Effector memory CD8-positive, alpha-beta T cell (primary cell): ENCODE data around the gene PPDPF.
A peak's percentile ranks its signal among the peaks of the same experiment; 100 is the strongest.

ENCODE experiments used
- ATAC-seq: fragments of 150-1000 bp; cut with Tn5 transposase; replicated peaks from 2 replicates; pipeline ENCODE4 v1.10.0; 2021; ENCODE audit warnings: mild to moderate bottlenecking, moderate library complexity
- DNase-seq, 3 experiments: peaks; one replicate each; pipeline ENCODE4 v3.0.0; 2021
- H3K27ac Mint-ChIP-seq, 2 donors: one replicate each; pipeline ENCODE4 v1.8.0; 2022; ENCODE audit warnings: mild to moderate bottlenecking in 2 of 2, mixed read lengths in 2 of 2, moderate library complexity in 2 of 2
- H3K27me3 Mint-ChIP-seq, 2 donors: one replicate each; pipeline ENCODE4 v1.8.0; 2022; ENCODE audit warnings: mixed read lengths in 2 of 2
- H3K36me3 Mint-ChIP-seq: one replicate; pipeline ENCODE4 v1.8.0; 2022; ENCODE audit warnings: mild to moderate bottlenecking, moderate library complexity, mixed read lengths; ENCODE audit not compliant: insufficient read depth
- H3K4me1 Mint-ChIP-seq, 2 donors: one replicate each; pipeline ENCODE4 v1.8.0; 2022; ENCODE audit warnings: low read depth in 2 of 2, mixed read lengths in 2 of 2
- H3K4me3 Mint-ChIP-seq, 2 donors: one replicate each; pipeline ENCODE4 v1.8.0; 2022; ENCODE audit warnings: mild to moderate bottlenecking in 2 of 2, mixed read lengths in 2 of 2, moderate library complexity in 2 of 2
- H3K9me3 Mint-ChIP-seq, 2 donors: one replicate each; pipeline ENCODE4 v1.8.0; 2022; ENCODE audit warnings: mixed read lengths in 2 of 2

Gene PPDPF

DNA sequence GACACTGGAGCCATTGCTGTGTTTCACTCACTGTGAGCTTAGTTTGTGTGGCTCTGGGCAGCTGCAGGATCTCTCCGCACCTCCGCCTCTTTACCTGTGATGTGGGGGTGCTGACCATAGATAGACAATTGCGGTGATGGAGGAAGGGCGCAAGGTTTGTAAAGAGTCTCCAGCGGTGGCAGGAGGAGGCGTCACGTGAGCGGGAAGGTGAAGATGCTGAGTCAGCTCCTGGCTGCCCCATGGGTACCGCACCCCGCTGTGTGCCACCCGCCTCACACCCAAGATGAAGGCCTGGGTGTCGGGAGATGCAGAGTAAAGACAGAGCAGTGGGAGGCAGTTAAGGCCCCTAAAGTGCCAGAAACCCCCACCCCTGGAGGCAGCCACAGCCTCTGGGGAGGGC, 39.1 kb upstream of the PPDPF start:
- H3K4me3 Mint-ChIP-seq, result no peak overlapping the region
- peak overlapping the region in 1 of 2 donors; percentile 53 for H3K27ac Mint-ChIP-seq
- ATAC-seq (no peak), DNase-seq (no peak)
- peaks cover 3% of the 10 kb centered on the region for H3K36me3 Mint-ChIP-seq
- peaks cover 3 to 4% of the 10 kb centered on the region in 2 donors for H3K4me1 Mint-ChIP-seq
- no peaks in the 10 kb centered on the region for H3K9me3 Mint-ChIP-seq
- H3K27me3 Mint-ChIP-seq, result peaks cover 51 to 81% of the 10 kb centered on the region in 2 donors

DNA sequence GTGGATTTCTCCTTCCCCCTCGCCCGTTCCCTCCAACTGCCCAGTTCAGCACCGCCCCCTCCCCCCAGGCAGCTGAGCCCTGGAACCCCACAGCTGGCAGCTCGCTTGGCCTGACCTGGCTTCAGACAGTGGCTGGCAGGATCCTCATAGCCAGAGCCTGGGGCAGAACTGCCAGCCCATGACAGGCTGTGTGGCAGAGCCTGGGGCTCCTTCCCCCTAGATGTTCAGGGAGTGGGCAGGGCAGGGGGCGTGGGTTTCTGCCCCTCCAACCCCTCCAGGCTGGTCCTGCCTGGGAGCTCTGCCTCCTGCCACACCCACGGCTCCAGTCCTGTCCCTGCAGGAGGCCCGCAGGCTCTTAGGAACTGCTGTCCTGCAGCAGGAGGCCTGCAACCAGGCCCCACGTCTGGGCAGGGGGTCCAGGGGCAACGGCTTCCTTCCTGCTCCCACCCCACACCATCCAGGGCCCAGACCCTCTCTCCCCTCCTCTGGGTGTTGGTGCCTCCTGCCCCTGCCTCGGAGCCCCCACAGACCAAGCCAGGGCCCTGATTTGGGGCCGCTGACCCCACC, 38.5 kb upstream of the PPDPF start:
- peaks cover 3% of the 10 kb centered on the region for H3K36me3 Mint-ChIP-seq
- peak overlapping the region in 1 of 2 donors; percentile 53 for H3K27ac Mint-ChIP-seq
- DNase-seq (no peak), ATAC-seq (no peak)
- no peak overlapping the region for H3K4me3 Mint-ChIP-seq
- H3K27me3 Mint-ChIP-seq, result peaks cover 46 to 77% of the 10 kb centered on the region in 2 donors
- peaks cover 3 to 4% of the 10 kb centered on the region in 2 donors for H3K4me1 Mint-ChIP-seq
- no peaks in the 10 kb centered on the region for H3K9me3 Mint-ChIP-seq

DNA sequence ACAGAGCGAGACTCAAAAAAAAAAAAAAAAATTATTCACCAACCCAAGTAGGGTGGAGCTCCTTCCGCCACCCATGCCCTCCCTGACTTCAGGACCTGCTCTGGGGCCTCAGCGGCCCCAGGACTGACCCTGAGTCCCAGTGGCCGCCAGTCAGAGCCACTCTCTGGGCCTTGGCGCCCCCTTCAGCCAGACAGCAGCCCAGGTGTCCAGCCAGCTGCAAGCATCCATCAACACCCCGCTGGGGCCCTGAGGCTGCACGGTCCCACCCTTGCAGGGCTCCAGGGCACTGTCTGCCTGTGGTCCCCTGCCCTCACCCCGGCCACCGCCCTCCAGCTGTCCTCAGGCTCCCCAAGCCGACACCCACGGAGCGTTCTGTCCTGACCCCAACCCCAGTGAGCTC, 36.7 kb upstream of the PPDPF start:
- no peaks in the 10 kb centered on the region for H3K9me3 Mint-ChIP-seq
- no peak for ATAC-seq
- H3K4me3 Mint-ChIP-seq, result no peak overlapping the region
- peaks cover 31 to 66% of the 10 kb centered on the region in 2 donors for H3K27me3 Mint-ChIP-seq
- DNase-seq, result no peak
- no peak overlapping the region for H3K27ac Mint-ChIP-seq
- H3K4me1 Mint-ChIP-seq, result peaks cover 3 to 4% of the 10 kb centered on the region in 2 donors
- H3K36me3 Mint-ChIP-seq, result peaks cover 3% of the 10 kb centered on the region

DNA sequence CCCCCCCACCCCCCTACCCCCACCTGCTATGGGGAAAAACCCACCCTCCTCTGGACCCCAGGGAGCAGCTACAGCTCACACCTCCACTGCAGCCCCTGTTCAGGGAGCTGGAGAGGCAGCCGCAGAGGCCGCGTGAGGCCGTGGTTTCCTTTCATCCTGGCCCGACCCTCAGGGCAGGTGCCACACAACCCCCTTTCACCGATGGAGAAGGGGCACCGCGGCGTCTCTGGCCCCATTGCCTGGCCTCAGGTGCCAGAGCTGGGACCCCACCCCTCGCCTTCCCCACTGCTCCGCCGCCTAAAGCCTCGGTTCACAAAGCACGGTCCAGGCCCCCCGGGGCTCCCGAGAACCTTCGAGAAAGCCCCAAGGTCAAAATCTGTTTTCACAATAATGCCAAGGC, 36.3 kb upstream of the PPDPF start:
- no peak overlapping the region for H3K27ac Mint-ChIP-seq
- ATAC-seq (no peak), DNase-seq (no peak)
- no peak overlapping the region for H3K4me3 Mint-ChIP-seq
- peaks cover 3% of the 10 kb centered on the region for H3K36me3 Mint-ChIP-seq
- H3K4me1 Mint-ChIP-seq, result peaks cover 3 to 4% of the 10 kb centered on the region in 2 donors
- peaks cover 31 to 67% of the 10 kb centered on the region in 2 donors for H3K27me3 Mint-ChIP-seq
- H3K9me3 Mint-ChIP-seq, result no peaks in the 10 kb centered on the region

DNA sequence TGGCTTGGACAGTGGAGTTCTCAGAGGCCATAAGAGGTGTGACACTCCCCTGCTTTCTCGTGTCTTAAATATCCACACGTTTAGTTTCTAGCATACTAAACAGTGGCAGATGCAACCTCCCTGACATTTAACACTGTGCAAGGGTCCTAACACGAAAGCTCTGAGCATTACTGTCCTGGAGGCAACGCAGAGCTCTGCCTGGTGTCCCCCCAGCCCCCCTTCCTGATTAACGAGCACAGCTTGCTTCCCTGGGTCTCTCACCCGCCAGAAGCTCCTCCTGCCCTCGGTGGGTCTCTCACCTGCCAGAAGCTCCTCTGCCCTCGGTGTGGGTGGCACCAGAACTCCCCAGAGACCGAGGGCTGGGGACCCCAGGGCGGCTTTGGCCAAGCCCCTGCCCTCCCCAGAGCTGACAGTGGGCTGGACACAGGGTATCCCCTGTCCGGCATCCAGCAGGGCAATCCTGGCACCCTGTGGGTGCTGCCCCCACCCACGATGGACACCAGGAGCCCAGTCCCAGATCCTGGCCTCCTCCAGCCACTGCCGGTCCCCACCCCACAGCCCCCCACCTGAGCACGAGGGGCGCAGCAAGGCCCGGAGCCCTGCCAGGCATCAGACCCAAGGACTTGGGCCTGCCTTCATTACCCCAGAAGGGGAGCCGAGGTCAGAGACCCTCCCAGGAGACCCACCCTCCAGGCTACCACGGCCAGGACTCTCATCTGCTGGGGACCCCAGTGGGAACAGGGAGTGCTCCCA, 35.7 kb upstream of the PPDPF start:
- no peak overlapping the region for H3K4me3 Mint-ChIP-seq
- H3K27me3 Mint-ChIP-seq, result peaks cover 31 to 71% of the 10 kb centered on the region in 2 donors
- H3K27ac Mint-ChIP-seq, result no peak overlapping the region
- H3K4me1 Mint-ChIP-seq, result peaks cover 3 to 4% of the 10 kb centered on the region in 2 donors
- no peaks in the 10 kb centered on the region for H3K9me3 Mint-ChIP-seq
- DNase-seq (no peak), ATAC-seq (no peak)
- H3K36me3 Mint-ChIP-seq, result peaks cover 3% of the 10 kb centered on the region

DNA sequence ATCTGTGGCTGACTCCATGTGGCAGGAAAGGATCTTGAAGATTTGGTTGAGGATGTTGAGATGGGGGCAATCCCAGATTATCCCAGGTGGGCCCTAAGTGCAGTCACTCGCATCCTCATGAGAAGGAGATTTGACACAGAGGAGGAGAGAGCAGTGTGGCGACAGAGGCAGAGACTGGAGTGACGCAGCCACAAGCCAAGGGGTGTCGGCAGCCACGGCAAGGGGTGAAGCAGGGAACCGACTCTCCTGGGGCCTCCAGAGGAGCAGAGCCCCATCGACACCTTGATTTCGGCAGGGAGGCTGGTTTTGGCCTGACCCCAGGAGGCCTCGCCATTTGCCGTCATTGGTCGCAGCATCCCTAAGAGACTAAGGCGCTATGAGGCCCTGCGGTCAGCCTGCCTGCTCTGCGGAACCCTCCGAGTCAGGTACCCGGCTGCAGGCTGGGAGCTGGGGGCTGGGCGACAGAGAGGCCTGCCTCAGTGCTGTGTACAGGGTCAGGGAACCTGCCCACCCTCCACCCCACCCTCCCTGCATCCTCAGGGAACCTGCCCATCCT, 34.2 kb upstream of the PPDPF start:
- ATAC-seq (no peak), DNase-seq (no peak)
- Mint-ChIP-seq H3K4me1 (peaks cover 3 to 4% of the 10 kb centered on the region in 2 donors), H3K36me3 (peaks cover 3% of the 10 kb centered on the region), H3K27me3 (peaks cover 22 to 74% of the 10 kb centered on the region in 2 donors), H3K9me3 (no peaks in the 10 kb centered on the region), H3K4me3 (no peak overlapping the region), H3K27ac (no peak overlapping the region)

DNA sequence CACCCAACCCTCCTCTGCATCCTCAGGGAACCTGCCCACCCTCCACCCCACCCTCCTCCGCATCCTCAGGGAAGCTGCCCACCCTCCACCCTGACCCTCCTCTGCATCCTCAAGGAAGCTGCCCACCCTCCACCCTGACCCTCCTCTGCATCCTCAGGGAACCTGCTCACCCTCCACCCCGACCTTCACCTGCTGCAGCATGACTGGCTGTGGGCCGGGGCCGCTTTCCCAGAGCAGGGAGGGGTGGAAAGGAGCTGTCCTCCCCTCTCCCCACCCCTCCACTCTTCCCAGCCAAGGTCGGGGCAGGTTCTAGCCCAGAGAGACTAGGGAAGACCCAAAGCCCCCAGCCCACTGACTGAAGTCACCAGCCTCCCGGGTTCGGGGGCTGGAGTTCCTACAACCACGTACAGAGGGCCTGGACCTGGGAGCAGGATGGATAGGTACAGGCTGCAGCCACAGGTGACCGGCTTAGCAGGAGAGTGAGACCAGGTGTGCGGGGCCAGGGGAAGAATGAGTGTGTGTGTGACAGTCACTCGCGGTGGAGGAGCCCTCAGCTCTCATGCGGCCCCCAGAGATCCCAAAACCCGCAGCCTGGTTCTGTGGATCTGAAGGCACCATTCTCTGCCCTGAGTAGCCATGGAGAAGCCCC, 33.3 kb upstream of the PPDPF start:
- H3K36me3 Mint-ChIP-seq, result peaks cover 3% of the 10 kb centered on the region
- peaks cover 3 to 4% of the 10 kb centered on the region in 2 donors for H3K4me1 Mint-ChIP-seq
- ATAC-seq (no peak), DNase-seq (no peak)
- no peak overlapping the region for H3K4me3 Mint-ChIP-seq
- peaks cover 17 to 72% of the 10 kb centered on the region in 2 donors for H3K27me3 Mint-ChIP-seq
- H3K27ac Mint-ChIP-seq, result no peak overlapping the region
- no peaks in the 10 kb centered on the region for H3K9me3 Mint-ChIP-seq

DNA sequence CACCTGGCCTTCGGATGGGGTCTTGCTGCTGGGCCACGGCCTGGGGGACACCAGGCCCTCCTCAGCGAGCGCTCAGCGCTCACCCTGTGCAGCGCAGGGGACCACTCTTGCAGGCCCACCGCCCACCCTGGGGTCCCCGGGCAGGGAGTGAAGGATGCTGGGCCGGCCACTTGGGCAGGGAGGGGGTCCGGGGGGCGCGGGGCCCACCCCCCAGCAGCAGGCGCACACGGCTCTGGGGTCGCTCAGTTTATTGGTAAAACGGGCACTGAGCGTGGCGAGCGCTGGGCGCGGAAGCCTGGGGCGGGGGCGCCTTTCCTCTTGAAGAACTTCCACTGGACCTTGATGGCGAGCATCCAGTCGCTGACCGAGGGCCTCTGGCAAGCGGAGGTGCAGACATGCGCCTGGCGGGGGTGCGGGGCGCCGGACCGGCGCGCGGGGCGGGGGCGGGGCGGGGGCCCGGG, 32.8 kb upstream of the PPDPF start:
- H3K4me3 Mint-ChIP-seq, result no peak overlapping the region
- peaks cover 3% of the 10 kb centered on the region for H3K36me3 Mint-ChIP-seq
- no peak overlapping the region for H3K27ac Mint-ChIP-seq
- peaks cover 3 to 4% of the 10 kb centered on the region in 2 donors for H3K4me1 Mint-ChIP-seq
- no peak for ATAC-seq
- no peaks in the 10 kb centered on the region for H3K9me3 Mint-ChIP-seq
- no peak for DNase-seq
- peaks cover 11 to 66% of the 10 kb centered on the region in 2 donors for H3K27me3 Mint-ChIP-seq

DNA sequence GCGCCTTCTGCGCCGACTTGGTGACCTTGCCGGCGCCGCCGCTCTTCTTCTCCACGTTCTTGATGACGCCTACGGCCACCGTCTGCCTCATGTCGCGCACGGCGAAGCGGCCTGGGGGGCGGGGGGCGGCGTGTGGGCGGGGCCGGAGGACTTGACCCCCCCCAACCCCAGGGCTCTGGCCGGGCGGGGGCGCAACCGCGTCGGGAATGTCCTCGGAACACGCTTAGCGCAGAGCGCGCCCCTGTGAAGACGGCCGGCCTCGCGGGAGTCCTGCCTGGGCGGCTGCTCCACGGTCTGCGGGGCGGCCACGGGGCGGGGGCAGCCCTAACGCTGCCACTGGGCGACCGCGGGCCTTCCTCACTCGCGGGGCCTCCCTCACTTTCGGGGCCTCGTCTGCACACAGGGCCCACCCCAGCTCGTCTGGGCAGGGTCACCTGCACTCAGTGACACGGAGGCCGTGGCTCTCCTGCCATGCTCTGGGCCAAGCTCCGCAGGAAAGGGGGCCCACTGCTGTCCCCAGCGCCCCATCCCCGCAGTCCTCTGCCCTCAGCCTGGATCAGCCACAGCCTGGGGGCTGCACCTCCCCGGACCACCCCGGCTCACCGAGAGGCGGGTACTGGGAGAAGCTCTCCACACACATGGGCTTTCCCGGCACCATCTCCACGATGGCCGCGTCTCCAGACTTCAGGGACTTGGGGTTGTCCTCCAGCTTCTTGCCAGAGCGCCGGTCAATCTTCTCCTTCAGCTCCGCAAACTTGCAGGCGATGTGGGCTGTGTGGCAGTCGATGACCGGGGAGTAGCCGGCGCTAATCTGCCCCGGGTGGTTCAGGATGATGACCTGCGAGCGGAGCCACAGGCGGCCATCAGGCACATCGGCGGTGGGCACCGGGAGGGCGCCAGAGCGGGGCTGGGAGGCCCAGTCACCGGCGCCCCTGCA, 32.0 kb upstream of the PPDPF start:
- DNase-seq (no peak), ATAC-seq (no peak)
- H3K4me3 Mint-ChIP-seq, result no peak overlapping the region
- H3K4me1 Mint-ChIP-seq, result peaks cover 0 to 3% of the 10 kb centered on the region in 2 donors
- H3K36me3 Mint-ChIP-seq, result peaks cover under 1% of the 10 kb centered on the region
- H3K27ac Mint-ChIP-seq, result no peak overlapping the region
- H3K27me3 Mint-ChIP-seq, result peaks cover 7 to 60% of the 10 kb centered on the region in 2 donors
- no peaks in the 10 kb centered on the region for H3K9me3 Mint-ChIP-seq

DNA sequence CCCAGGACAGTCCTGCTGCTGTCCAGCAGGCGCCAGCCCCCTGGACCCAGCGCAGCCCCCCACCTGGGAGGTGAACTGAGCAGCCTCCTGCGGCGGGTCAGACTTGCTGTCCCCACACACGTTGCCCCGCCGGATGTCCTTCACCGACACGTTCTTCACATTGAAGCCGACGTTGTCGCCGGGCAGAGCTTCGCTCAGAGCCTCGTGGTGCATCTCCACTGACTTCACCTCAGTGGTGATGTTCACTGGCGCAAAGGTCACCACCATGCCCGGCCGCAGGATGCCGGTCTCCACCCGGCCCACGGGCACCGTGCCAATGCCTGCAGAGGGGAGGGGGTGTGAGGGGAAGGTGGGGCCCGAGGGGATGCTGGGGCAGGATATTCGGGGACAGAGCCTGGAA, 30.1 kb upstream of the PPDPF start:
- Mint-ChIP-seq H3K9me3 (no peaks in the 10 kb centered on the region), H3K36me3 (no peaks in the 10 kb centered on the region), H3K27me3 (peaks cover 7 to 48% of the 10 kb centered on the region in 2 donors), H3K4me1 (no peaks in the 10 kb centered on the region), H3K27ac (no peak overlapping the region), H3K4me3 (no peak overlapping the region)
- DNase-seq (no peak), ATAC-seq (no peak)

DNA sequence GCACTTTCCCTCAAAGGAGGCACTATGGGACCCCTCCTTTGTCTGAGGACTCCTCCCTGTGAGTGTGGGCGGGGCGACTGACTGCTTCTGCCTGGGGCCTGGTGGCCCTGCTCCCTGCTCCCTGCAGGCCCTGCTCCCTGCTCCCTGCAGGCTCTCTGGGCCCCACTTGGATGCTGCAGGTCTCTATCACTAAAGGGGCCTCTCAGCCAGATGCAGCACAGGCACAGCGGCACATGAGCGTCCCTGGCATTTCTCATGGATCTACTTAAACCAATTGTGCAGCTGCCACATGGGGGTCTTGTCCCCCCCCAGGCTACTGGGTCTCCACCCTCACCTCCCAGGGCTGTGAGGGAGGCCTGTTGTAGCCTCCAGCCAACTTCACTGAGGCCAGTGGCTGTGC, 29.5 kb upstream of the PPDPF start:
- Mint-ChIP-seq H3K9me3 (no peaks in the 10 kb centered on the region), H3K27ac (no peak overlapping the region), H3K27me3 (peaks cover 5 to 41% of the 10 kb centered on the region in 2 donors), H3K4me1 (peaks cover 0 to under 1% of the 10 kb centered on the region in 2 donors), H3K36me3 (no peaks in the 10 kb centered on the region), H3K4me3 (no peak overlapping the region)
- DNase-seq (no peak), ATAC-seq (no peak)

DNA sequence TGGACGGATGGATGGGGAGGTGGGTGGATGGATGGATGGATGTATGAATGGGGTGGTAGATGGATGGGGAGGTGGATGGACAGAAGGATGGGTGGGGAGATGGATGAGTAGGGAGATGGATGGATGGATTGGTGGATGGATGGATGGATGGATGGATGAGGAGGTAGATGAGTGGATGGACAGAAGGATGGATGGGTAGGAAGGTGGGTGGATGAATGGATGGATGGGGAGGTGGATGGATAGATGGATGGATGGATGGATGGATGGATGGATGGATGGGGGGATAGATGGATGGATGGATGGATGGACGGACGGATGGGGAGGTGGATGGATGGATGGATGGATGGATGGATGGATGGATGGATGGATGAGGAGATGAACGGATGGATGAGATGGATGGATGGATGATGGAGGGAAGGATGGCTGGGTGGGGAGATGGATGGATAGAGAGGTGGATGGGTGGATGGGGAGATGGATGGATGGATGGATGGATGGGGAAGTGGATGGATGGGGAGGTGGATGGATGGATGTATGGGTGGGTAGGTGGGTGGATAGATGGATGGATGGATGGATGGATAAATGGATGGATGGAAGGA, 28.8 kb upstream of the PPDPF start:
- ATAC-seq (no peak), DNase-seq (no peak)
- H3K9me3 Mint-ChIP-seq, result no peaks in the 10 kb centered on the region
- no peaks in the 10 kb centered on the region for H3K36me3 Mint-ChIP-seq
- H3K27ac Mint-ChIP-seq, result no peak overlapping the region
- no peak overlapping the region for H3K4me3 Mint-ChIP-seq
- peaks cover 1 to 40% of the 10 kb centered on the region in 2 donors for H3K27me3 Mint-ChIP-seq
- peaks cover 0 to 2% of the 10 kb centered on the region in 2 donors for H3K4me1 Mint-ChIP-seq
